ENCODE data around the gene MACROD2. TPM values are rescaled to one million over a fixed set of nuclear protein-coding genes. Genes with fewer than 3 reads are reported as not detected.

The MACROD2 gene
- total RNA-seq, 4 donors from 2014 or later = 4.6 to 33.0 (median 8.3) TPM

- Histone ChIP-seq H3K9me3 (no peaks in the 10 kb centered on the region), H3K4me3 (no peak overlapping the region), H3K4me1 (no peaks in the 10 kb centered on the region), H3K27ac (no peak overlapping the region), H3K27me3 (no peaks in the 10 kb centered on the region), H3K36me3 (no peaks in the 10 kb centered on the region)
- TF ChIP-seq POLR2AphosphoS5 (IDR thresholded peaks at IDR 0.05) = no peak
- no peak for TF ChIP-seq CTCF (IDR thresholded peaks at IDR 0.05)
- no peak for TF ChIP-seq POLR2A (IDR thresholded peaks at IDR 0.05)
- no peak for TF ChIP-seq EP300 (IDR thresholded peaks at IDR 0.05; ENCODE audit: low read depth)
- in situ Hi-C loops (cut with MboI; ENCODE audit: low pct_ligation_motif_present in 1 of 4, low pct_unique_long_range_greater_than_20kb in 1 of 4, low sequenced_read_pairs in 3 of 4) = no loop called here
- no peak for DNase-seq
- intact Hi-C loops (cut with DNase I; ENCODE audit: low total_unique reads) = no loop called here
- WGBS, 2 donors (ENCODE audit: low coverage in 1 of 2) = 33 to 59% methylated on average over 1 of the region's 1 CpG
Observed at GRCh38 chr20:14947946-14948345, 952.6 kb downstream of the MACROD2 start.

- no peak overlapping the region for H3K4me3 ChIP-seq
- H3K4me1 ChIP-seq = no peaks in the 10 kb centered on the region
- no peak for DNase-seq
- in situ Hi-C loops (cut with MboI; ENCODE audit: low pct_ligation_motif_present in 1 of 4, low pct_unique_long_range_greater_than_20kb in 1 of 4, low sequenced_read_pairs in 3 of 4) (no loop called here), intact Hi-C loops (cut with DNase I; ENCODE audit: low total_unique reads) (no loop called here)
- no peak overlapping the region for H3K27ac ChIP-seq
- no peaks in the 10 kb centered on the region for H3K36me3 ChIP-seq
- TF ChIP-seq POLR2AphosphoS5 (IDR thresholded peaks at IDR 0.05) (no peak), CTCF (IDR thresholded peaks at IDR 0.05) (peak in 1 of 5 experiments; percentile 10)
- 72 to 100% methylated on average over 1 to 3 of the region's 3 CpGs for WGBS, 2 donors (ENCODE audit: low coverage in 1 of 2)
- no peaks in the 10 kb centered on the region for H3K9me3 ChIP-seq
- no peaks in the 10 kb centered on the region for H3K27me3 ChIP-seq
Observed at GRCh38 chr20:14948416-14948815, 953.1 kb downstream of the MACROD2 start.

- 67 to 83% methylated on average over 1 of the region's 1 CpG for WGBS, 2 donors (ENCODE audit: low coverage in 1 of 2)
- Histone ChIP-seq H3K4me3 (no peak overlapping the region), H3K4me1 (peaks cover 0 to 1% (median 0%) of the 10 kb centered on the region in 4 donors), H3K9me3 (no peaks in the 10 kb centered on the region), H3K36me3 (no peaks in the 10 kb centered on the region), H3K27me3 (no peaks in the 10 kb centered on the region), H3K27ac (no peak overlapping the region)
- no peak for DNase-seq
- in situ Hi-C loops (cut with MboI; ENCODE audit: low pct_ligation_motif_present in 1 of 4, low pct_unique_long_range_greater_than_20kb in 1 of 4, low sequenced_read_pairs in 3 of 4) (no loop called here), intact Hi-C loops (cut with DNase I; ENCODE audit: low total_unique reads) (no loop called here)
- TF ChIP-seq EP300 (IDR thresholded peaks at IDR 0.05; ENCODE audit: low read depth) (no peak), POLR2A (IDR thresholded peaks at IDR 0.05) (no peak), POLR2AphosphoS5 (IDR thresholded peaks at IDR 0.05) (no peak), CTCF (IDR thresholded peaks at IDR 0.05) (no peak)
Observed at GRCh38 chr20:14950633-14951032, 955.3 kb downstream of the MACROD2 start.

- H3K4me1 ChIP-seq = peaks cover 0 to 6% (median 0%) of the 10 kb centered on the region in 4 donors
- H3K27ac ChIP-seq = no peak overlapping the region
- 80 to 83% methylated on average over 1 of the region's 1 CpG for WGBS, 2 donors (ENCODE audit: low coverage in 1 of 2)
- no peak for DNase-seq
- no peak overlapping the region for H3K4me3 ChIP-seq
- in situ Hi-C loops (cut with MboI; ENCODE audit: low pct_ligation_motif_present in 1 of 4, low pct_unique_long_range_greater_than_20kb in 1 of 4, low sequenced_read_pairs in 3 of 4) (no loop called here), intact Hi-C loops (cut with DNase I; ENCODE audit: low total_unique reads) (no loop called here)
- no peaks in the 10 kb centered on the region for H3K9me3 ChIP-seq
- H3K36me3 ChIP-seq = no peaks in the 10 kb centered on the region
- H3K27me3 ChIP-seq = no peaks in the 10 kb centered on the region
- TF ChIP-seq EP300 (IDR thresholded peaks at IDR 0.05; ENCODE audit: low read depth) (no peak), POLR2A (IDR thresholded peaks at IDR 0.05) (no peak), CTCF (IDR thresholded peaks at IDR 0.05) (no peak), POLR2AphosphoS5 (IDR thresholded peaks at IDR 0.05) (no peak)
Observed at GRCh38 chr20:14951105-14951504, 955.8 kb downstream of the MACROD2 start.
